PFSK-1 (cell line): ENCODE measurements around the gene CEP72.

Experiments
- FOXP2 ChIP-seq: optimal IDR thresholded peaks from 2 replicates; pipeline ENCODE3; 2011; ENCODE audit warnings: borderline replicate concordance, control low read depth, inconsistent platforms; ENCODE audit not compliant: insufficient read depth; ENCODE audit errors: extremely low read length, extremely low read depth
- POLR2AphosphoS5 ChIP-seq: IDR thresholded peaks from 2 replicates; pipeline ENCODE4 v1.6.1; 2012; ENCODE audit warnings: low read depth, mild to moderate bottlenecking, control low read depth, low read length, moderate library complexity
- TAF1 ChIP-seq: IDR thresholded peaks from 2 replicates; pipeline ENCODE4 v1.6.1; 2012; ENCODE audit warnings: low read length, control low read depth, borderline replicate concordance; ENCODE audit not compliant: insufficient read depth
- TF ChIP-seq, protein P1 (sequence below), 2 experiments: IDR thresholded peaks; 2 replicates each; pipeline versions ENCODE4 v1.6.1 to v1.8.0; 2011 to 2012; ENCODE audit warnings: low read depth in 2 of 2, low read length in 2 of 2, control low read depth in 1 of 2, inconsistent platforms in 1 of 2, mild to moderate bottlenecking in 1 of 2, moderate library complexity in 1 of 2; ENCODE audit not compliant: insufficient read depth in 1 of 2

DNA sequence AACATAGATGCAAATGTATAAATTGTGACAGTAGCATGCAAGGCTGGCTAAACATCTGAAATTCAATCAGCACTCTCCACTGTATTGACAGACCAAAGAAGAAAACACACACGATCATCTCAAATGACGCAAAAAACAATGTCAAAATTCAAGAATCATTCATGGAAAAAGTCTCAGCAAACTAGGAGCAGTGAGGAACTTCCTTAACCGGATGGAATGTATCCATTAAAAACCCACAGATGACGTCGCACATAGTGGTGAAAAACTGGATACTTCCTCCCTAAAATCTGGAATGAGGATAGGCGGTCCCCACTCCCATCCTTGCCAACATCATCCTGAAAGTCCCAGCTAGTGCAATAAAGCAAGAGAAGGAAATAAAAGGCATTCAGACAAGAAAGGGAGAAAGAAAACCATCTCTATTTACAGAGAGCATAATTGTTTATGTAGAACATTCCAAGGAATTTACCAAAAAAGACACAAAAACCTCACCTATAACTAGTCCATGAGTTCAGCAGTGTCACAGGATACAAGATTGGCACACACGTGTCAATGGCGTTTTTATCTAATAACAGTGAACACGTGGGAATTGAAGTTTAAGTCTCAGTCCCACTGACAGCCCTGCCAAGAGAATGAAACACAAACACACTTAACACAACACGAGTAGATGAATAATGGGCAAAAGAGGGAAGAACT is 14.1 kb upstream of the CEP72 start:
- TF ChIP-seq, protein P1, sequence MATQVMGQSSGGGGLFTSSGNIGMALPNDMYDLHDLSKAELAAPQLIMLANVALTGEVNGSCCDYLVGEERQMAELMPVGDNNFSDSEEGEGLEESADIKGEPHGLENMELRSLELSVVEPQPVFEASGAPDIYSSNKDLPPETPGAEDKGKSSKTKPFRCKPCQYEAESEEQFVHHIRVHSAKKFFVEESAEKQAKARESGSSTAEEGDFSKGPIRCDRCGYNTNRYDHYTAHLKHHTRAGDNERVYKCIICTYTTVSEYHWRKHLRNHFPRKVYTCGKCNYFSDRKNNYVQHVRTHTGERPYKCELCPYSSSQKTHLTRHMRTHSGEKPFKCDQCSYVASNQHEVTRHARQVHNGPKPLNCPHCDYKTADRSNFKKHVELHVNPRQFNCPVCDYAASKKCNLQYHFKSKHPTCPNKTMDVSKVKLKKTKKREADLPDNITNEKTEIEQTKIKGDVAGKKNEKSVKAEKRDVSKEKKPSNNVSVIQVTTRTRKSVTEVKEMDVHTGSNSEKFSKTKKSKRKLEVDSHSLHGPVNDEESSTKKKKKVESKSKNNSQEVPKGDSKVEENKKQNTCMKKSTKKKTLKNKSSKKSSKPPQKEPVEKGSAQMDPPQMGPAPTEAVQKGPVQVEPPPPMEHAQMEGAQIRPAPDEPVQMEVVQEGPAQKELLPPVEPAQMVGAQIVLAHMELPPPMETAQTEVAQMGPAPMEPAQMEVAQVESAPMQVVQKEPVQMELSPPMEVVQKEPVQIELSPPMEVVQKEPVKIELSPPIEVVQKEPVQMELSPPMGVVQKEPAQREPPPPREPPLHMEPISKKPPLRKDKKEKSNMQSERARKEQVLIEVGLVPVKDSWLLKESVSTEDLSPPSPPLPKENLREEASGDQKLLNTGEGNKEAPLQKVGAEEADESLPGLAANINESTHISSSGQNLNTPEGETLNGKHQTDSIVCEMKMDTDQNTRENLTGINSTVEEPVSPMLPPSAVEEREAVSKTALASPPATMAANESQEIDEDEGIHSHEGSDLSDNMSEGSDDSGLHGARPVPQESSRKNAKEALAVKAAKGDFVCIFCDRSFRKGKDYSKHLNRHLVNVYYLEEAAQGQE (IDR thresholded peaks at IDR 0.05; ENCODE audit: insufficient read depth in 1 of 2, low read depth in 2 of 2, low read length in 2 of 2) = no peak
- TF ChIP-seq TAF1 = no peak
- no peak for TF ChIP-seq POLR2AphosphoS5
- TF ChIP-seq FOXP2 = no peak
